AG10803 (cell line): ENCODE data around the gene COL27A1.
"Not testable (repeated sequence)": the region's sequence is repeated elsewhere in the genome, so short reads cannot be mapped to it uniquely, and the experiment has no call there.

Experiments used
- DNase-seq: peaks from one replicate; pipeline ENCODE4 v3.0.0; 2010; ENCODE audit warnings: low read depth
- H3K4me3 ChIP-seq: 2 replicates; pipeline ENCODE4 v1.5.1; 2011; ENCODE audit warnings: mild to moderate bottlenecking, low read length, control low read depth
- TF ChIP-seq, protein P1 (sequence below): conservative IDR thresholded peaks from 2 replicates; pipeline ENCODE4 v1.5.1; 2011; ENCODE audit warnings: mild to moderate bottlenecking, low read length, control low read depth, inconsistent platforms

The COL27A1 gene

DNA sequence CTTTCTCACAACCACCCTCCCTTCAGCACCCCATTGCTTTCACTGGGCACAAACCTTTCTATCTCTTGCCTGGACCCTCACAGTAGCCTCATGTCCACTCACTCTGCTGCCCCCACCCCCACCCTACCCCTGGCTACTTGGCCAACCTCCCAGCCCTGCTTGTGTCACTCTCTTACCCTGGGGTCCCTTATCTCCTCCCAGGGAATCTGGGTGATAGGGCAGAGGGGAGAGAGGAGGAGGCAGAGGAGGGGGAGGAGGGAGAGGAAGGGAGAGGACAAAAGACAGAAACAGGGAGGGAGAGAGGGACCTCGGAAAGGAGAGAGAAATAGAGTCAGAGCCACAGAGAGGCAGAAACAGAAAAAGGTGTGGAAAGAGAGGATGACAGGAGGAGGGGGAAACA lies 31.2 kb upstream of the COL27A1 start:
- TF ChIP-seq, protein P1, sequence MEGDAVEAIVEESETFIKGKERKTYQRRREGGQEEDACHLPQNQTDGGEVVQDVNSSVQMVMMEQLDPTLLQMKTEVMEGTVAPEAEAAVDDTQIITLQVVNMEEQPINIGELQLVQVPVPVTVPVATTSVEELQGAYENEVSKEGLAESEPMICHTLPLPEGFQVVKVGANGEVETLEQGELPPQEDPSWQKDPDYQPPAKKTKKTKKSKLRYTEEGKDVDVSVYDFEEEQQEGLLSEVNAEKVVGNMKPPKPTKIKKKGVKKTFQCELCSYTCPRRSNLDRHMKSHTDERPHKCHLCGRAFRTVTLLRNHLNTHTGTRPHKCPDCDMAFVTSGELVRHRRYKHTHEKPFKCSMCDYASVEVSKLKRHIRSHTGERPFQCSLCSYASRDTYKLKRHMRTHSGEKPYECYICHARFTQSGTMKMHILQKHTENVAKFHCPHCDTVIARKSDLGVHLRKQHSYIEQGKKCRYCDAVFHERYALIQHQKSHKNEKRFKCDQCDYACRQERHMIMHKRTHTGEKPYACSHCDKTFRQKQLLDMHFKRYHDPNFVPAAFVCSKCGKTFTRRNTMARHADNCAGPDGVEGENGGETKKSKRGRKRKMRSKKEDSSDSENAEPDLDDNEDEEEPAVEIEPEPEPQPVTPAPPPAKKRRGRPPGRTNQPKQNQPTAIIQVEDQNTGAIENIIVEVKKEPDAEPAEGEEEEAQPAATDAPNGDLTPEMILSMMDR, result no peak
- no peak overlapping the region for H3K4me3 ChIP-seq
- no peak for DNase-seq

DNA sequence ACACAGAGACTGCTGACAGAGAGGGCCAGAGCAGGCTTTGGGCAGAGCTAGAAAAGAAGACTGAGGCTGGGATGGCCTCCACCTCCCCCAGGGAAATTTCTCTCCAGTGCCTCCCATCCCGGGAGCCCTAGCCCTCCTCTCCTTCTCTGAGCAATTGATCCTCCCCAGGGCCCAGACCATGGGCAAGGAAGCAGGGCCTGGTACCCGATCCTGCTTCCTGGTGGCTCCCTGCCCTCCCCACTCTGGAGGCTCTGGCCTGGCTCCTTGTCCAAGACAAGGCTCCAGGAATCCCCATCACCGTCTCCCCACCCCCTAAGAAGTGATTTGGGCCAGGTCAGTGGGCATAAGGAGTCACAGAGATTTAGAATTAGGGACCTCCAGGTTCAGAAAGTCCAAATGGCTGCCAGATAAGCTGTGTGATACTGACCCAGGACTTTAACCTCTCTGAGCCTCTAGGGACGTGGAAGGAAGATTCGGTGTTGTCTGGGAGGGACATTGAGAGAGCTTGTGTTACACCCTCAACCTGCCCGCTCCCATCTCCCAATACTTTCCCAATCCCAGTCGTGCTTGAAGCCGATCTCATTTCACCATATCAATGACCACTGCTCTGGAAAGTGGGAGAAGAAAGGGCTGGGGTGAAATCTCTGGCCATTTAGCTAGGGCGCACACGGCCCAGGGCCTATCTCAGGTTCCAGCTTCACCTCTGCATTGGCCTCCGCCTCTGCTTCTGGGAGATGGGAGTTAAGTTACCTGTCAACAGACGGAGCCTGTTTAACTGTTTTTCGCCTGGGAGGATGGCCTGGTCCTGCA lies 30.5 kb upstream of the COL27A1 start:
- TF ChIP-seq, protein P1, result no peak
- H3K4me3 ChIP-seq, result no peak overlapping the region
- DNase-seq, result no peak

DNA sequence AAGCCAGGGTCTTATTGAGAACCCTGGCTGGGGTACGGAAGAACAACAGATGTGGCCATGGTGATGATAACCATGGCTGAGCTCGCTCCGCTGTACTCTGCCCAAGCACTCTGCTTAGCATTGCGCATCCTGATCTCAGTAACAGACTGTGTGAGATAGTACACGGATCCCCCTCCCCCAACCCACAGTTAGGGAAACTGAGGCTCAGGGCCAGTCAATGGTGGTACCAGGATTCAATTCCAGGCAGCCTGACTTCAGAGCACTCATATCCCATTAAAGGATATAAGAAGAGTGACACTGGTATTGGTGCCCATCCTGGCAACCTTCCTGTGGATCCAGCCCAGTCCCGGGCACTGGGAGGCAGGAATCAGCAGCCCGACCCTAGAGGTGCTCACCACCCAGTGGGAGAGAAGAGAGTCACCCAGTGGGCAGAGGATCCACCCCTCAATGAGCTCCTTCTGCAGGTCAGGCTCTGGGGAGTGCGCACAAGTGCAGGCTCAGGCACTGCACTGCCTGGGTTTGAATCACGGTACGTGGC lies 29.8 kb upstream of the COL27A1 start:
- TF ChIP-seq, protein P1, result no peak
- no peak for DNase-seq
- H3K4me3 ChIP-seq, result no peak overlapping the region

DNA sequence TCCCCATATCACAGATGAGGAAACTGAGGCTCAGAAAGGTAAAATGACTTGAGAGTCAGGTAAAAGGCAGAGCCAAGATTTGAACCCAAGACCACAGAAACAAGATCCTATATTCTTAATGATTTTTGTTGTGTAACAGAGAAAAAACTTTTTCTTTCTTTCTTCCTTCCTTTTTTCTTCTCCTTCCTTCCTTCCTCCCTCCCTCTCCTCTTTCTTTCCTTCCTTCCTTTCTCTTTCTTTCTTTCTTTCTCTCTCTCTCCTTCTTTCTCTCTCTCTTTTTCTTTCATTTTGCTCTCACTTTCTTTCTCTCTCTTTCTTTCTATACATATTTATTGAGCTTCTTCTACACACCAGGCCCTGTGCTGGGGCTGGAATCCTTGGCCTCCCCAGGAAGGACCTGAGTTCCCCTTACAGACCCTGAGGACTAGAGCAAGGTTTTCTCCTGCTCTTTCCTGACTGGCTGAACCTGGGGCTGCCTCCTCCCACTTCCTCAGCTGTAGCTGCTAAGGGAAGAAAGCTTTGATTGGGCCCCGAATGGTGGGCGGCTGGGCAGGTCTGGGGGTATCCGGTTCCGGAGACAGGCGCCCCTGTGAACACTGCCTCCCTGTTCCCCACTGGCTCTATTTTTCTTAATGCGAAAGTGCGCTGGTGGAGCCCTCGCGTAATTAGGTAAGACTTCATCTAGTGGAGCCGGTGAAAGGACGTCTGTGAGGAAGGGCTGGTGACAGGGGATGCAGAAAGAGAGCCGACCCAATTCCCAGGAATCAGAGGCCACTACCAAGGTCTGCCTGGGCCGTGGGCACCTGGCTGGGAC lies 28.9 kb upstream of the COL27A1 start:
- DNase-seq, result no peak
- TF ChIP-seq, protein P1, result no peak

DNA sequence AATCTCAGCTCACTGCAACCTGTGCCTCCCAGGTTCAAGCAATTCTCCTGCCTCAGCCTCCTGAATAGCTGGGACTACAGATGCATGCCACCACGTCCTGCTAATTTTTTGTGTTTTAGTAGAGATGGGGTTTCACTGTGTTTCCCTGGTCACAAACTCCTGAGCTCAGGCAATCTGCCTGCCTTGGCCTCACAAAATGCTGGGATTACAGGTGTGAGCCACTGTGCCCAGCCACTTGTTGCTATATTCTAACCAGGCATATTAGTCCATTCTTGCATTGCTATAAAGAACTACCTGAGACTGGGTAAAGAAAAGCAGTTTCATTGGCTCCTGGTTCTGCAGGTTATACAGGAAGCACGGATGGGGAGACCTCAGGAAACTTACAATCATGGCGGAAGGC lies 26.6 kb upstream of the COL27A1 start:
- H3K4me3 ChIP-seq, DNase-seq: not testable (repeated sequence)

More for the DNA sequence above, 28.9 kb upstream of the COL27A1 start:
- H3K4me3 ChIP-seq, result no peak overlapping the region

DNA sequence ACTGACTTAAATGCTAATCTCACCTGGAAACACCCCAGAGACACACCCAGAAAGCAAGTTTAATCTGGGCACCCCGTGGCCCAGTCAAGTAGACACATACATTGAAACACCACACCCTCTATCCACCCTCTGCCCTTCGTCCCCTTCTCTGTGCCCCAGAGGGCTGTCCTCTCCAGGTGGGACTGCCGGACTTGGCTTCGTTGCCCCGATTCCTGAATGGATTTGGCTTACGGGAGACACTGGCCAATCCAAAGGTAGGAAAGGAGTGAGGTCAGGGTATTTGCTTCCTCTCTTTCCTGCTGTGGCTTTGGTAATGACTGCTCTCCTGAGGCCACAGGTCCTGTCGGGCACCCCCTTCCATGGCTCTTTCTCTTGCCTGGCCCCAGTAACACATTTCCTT lies 25.2 kb upstream of the COL27A1 start:
- no peak for DNase-seq
- TF ChIP-seq, protein P1, result no peak
- H3K4me3 ChIP-seq, result no peak overlapping the region

DNA sequence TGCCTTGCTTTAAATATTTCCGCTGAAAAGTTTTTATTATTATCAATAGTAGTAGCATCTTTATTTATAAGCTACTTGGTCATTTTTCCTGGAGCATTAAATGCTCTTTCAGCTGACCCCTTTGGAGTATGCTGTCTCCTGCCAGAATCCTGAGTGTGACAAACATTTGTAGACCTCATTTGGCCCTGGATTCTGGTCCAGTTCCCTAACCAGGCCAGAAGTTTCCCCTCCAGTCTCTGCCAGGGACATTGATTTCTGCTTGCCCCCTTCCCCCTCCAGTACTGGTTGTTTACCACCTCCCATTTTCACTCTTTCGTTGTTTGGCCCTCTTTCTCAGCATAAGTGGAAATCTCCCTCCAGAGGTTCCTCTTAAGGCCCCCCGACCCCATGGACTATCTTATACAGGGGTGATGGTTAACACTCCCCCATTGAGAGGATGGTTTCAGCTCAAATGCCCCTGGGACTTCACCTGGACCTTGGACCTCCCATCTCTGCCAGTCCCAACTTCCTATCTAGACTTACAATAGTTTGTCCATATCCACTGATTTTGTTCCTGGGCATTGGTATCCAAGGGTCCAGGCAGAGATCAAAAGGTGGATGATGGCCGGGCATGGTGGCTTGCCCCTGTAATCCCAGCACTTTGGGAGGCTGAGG lies 24.6 kb upstream of the COL27A1 start:
- DNase-seq, result no peak
- TF ChIP-seq, protein P1, result no peak
- H3K4me3 ChIP-seq, result no peak overlapping the region
